Measurements from ENCODE around the gene NOL4L.

- TF ChIP-seq CTCF (IDR thresholded peaks at IDR 0.05; ENCODE audit: low read length) (no peak), EZH2 (IDR thresholded peaks at IDR 0.05; ENCODE audit: borderline replicate concordance, low read length) (no peak)
These were observed 129.8 kb downstream of the NOL4L start for GRCh38 chr20:32455171-32455900.
